GM11168 (cell line): ENCODE data around the gene RPL37.

Source experiments
- in situ Hi-C: fragments of 300-500 bp; cut with MboI; formaldehyde crosslinking; loops from one replicate; pipeline ENCODE4 v1.12.0; 2022; ENCODE audit warnings: low sequenced_read_pairs; ENCODE audit not compliant: unreplicated experiment

The RPL37 gene

GRCh38 chr5:40775846-40776657 is 59.0 kb downstream of the RPL37 start:
- in situ Hi-C loops = no loop called here
